ENCODE results near the gene MPRIP.

Gene MPRIP

GRCh38 chr17:17089796-17090641 lies 47.8 kb downstream of the MPRIP start:
- no peak for DNase-seq (ENCODE audit: low read depth, low spot score)
- CTCF ChIA-PET: no interaction called here
- POLR2A ChIA-PET: no interaction called here
- TF ChIP-seq CTCF (IDR thresholded peaks at IDR 0.05; ENCODE audit: insufficient read depth, low read length, missing control alignments): no peak
- H3K4me3 ChIP-seq (ENCODE audit: low read depth, low read length): no peak overlapping the region

DNA sequence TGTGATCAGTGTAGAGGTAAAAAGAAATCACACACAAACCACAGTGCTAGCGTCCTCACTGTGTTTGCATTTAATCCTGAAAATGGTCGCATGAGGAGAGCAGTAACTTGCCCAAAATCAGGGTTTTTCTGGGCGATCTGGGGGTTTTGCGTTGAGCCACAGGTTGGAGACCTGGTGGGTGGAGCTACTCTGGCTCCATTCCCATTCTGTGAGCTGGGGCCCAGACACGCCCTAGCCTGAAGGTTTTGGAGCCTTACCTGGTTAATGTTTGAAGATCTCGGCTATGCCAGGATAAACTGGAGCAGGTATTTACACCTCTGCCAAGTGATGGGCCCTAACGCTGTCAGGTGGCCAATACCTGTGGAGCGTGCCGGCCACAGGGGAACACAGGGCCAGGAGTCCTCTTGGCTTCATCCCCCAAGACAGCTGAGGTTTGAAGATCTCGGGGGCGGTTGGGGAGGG lies 48.4 kb downstream of the MPRIP start:
- TF ChIP-seq CTCF (IDR thresholded peaks at IDR 0.05; ENCODE audit: insufficient read depth, low read length, missing control alignments): no peak
- ChIA-PET POLR2A (no interaction called here), CTCF (no interaction called here)
- H3K4me3 ChIP-seq (ENCODE audit: low read depth, low read length): no peak overlapping the region
- no peak for DNase-seq (ENCODE audit: low read depth, low spot score)

- POLR2A ChIA-PET: no interaction called here
Observed at GRCh38 chr17:17091276-17091675, 49.0 kb downstream of the MPRIP start.

DNA sequence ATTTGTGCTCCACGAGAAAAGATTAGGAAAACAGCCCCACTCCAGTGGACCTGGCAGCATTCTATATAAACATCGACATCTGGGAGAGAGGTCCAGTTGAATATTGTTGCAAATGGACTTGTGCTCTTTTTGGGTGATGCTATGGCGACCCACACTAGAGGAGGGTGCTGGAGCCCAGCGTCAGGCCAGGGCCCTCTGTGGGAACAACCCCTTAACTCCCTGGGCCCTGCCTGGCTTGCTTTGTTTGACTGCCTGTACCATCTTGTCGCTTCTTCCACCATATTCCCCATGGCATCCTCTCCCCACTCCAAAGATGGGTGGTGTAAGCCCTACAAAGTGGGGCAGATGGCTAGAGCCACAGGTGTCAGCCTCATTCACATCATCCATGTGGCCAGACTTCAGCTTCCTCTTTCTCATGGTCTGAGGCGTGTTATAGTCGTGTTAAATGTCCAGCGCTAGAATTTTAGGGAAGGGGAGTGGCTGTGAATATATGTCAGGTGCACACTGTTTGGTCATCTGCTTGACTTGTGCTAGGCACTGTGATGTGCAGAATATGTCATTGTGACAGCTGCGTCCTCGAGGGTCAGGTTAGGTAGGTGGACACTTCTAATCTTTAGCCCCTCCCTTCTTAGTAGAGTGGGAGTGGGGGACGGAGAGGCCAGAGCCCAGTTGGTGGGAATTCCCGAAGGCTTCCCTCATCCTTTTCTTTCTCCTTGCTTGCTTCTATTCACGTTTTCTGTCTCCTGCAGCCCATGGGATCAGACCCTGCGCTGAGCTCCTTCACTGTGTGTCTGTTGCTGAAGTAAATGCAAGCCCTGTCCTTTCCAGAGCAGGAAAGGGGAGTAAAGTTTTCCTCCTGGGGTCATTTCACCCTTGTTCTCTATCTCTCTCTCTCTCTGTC lies 49.8 kb downstream of the MPRIP start:
- POLR2A ChIA-PET: no interaction called here
- DNase-seq (ENCODE audit: low read depth, low spot score): no peak
- TF ChIP-seq CTCF (IDR thresholded peaks at IDR 0.05; ENCODE audit: insufficient read depth, low read length, missing control alignments): no peak
- CTCF ChIA-PET: no interaction called here
- no peak overlapping the region for H3K4me3 ChIP-seq (ENCODE audit: low read depth, low read length)

More at GRCh38 chr17:17091276-17091675, 49.0 kb downstream of the MPRIP start:
- no peak for DNase-seq (ENCODE audit: low read depth, low spot score)
- CTCF ChIA-PET: no interaction called here
- no peak for TF ChIP-seq CTCF (IDR thresholded peaks at IDR 0.05; ENCODE audit: insufficient read depth, low read length, missing control alignments)
- H3K4me3 ChIP-seq (ENCODE audit: low read depth, low read length): no peak overlapping the region

- DNase-seq (ENCODE audit: low read depth, low spot score): no peak
- ChIA-PET CTCF (interaction anchor here (0.9 to 1.4 kb wide), 4 partner anchors 13 to 94 kb away, joined by 3 to 6 read pairs (median 3); no protein-coding TSS in a partner anchor), POLR2A (no interaction called here)
- TF ChIP-seq CTCF (IDR thresholded peaks at IDR 0.05; ENCODE audit: insufficient read depth, low read length, missing control alignments): no peak
- no peak overlapping the region for H3K4me3 ChIP-seq (ENCODE audit: low read depth, low read length)
Observed at GRCh38 chr17:17093764-17094163, 51.5 kb downstream of the MPRIP start.

All from AG04449 (cell line).